ENCODE results near the gene ZMYND19.

Gene ZMYND19

DNA sequence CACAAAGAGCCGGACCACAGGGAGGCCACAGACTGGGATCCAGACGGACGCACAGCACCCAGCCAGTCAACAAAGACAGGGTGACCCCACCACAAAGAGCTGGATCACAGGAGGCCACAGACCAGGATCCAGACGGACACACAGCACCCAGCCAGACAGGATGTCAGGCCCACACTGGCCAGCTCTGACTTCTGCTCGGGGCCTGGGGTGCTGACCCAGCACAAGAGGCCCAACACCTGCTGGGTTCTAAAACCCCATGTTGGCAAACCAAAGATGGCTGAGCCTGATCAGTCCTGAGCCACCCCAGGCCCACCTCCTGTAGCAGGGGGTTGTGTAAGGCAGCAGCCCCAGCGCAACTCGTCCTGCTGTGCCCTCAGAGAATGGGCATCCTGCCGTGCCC, 6.4 kb downstream of the ZMYND19 start:
- Mint-ChIP-seq H3K27ac (peak overlapping the region; percentile 40), H3K36me3 (ENCODE audit: low read depth) (peaks cover 91% of the 10 kb centered on the region), H3K4me1 (ENCODE audit: low read depth) (peaks cover 22% of the 10 kb centered on the region), H3K4me3 (no peak overlapping the region), H3K27me3 (no peaks in the 10 kb centered on the region), H3K9me3 (no peaks in the 10 kb centered on the region)
- no peak for DNase-seq

- Mint-ChIP-seq H3K4me3 (no peak overlapping the region), H3K9me3 (no peaks in the 10 kb centered on the region), H3K27me3 (no peaks in the 10 kb centered on the region), H3K27ac (peak overlapping the region; percentile 38), H3K36me3 (ENCODE audit: low read depth) (peaks cover 84% of the 10 kb centered on the region), H3K4me1 (ENCODE audit: low read depth) (peaks cover 17% of the 10 kb centered on the region)
- no peak for DNase-seq
Measured at GRCh38 chr9:137583347-137583746, 7.0 kb downstream of the ZMYND19 start.

DNA sequence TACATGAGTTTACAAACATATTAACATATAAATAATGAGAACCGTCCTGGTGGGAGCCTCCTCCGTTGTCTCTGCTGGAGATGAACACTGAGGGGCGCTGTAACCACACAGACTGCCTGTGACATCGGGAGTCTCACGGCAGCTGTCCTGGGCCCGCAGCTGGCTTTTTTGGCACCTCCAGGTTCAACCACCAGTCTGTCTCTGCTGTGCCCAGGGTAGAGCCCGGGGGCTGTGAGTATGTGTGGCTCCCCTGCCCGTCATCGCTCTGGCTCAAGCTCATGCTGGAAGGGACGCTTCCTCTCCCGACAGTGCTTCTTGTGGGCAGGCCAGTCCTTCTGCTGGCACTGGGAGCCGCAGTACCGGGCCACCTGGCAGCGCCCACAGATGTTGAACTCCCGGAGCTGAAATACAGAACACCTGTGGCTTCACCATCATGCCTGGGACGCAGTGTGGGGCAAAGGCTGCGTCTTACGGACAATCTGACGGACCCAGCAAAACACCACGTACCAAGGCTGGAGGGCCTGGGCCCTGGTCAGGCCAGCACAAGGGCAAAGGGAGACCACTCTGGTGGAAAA, 7.9 kb downstream of the ZMYND19 start:
- no peak for DNase-seq
- Mint-ChIP-seq H3K4me1 (ENCODE audit: low read depth) (peaks cover 15% of the 10 kb centered on the region), H3K9me3 (no peaks in the 10 kb centered on the region), H3K4me3 (no peak overlapping the region), H3K27ac (no peak overlapping the region), H3K27me3 (no peaks in the 10 kb centered on the region), H3K36me3 (ENCODE audit: low read depth) (peaks cover 80% of the 10 kb centered on the region)

GRCh38 chr9:137581361-137582285, 8.7 kb downstream of the ZMYND19 start:
- DNase-seq, result no peak
- peaks cover 22% of the 10 kb centered on the region for H3K4me1 Mint-ChIP-seq (ENCODE audit: low read depth)
- H3K27ac Mint-ChIP-seq, result no peak overlapping the region
- no peaks in the 10 kb centered on the region for H3K27me3 Mint-ChIP-seq
- no peak overlapping the region for H3K4me3 Mint-ChIP-seq
- peaks cover 80% of the 10 kb centered on the region for H3K36me3 Mint-ChIP-seq (ENCODE audit: low read depth)
- H3K9me3 Mint-ChIP-seq, result no peaks in the 10 kb centered on the region

DNA sequence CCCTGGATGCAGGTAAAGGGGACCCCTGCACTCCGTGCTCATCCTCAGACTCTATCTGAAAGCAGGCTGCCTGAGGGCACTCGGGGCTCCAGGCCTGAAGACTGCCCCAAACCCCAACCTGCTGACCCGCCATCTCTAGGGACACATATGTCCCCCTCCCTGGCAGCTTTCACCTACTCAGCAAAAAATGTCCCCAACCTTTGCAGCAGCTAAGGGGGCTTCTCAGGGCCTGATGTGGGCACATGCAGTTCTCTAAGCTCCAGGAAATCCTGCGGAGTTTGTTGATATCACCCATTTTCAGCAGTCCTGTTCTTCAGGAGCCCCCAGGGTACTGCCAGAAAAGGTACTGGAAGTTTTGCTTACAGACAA, 9.4 kb downstream of the ZMYND19 start:
- peaks cover 80% of the 10 kb centered on the region for H3K36me3 Mint-ChIP-seq (ENCODE audit: low read depth)
- DNase-seq, result no peak

DNA sequence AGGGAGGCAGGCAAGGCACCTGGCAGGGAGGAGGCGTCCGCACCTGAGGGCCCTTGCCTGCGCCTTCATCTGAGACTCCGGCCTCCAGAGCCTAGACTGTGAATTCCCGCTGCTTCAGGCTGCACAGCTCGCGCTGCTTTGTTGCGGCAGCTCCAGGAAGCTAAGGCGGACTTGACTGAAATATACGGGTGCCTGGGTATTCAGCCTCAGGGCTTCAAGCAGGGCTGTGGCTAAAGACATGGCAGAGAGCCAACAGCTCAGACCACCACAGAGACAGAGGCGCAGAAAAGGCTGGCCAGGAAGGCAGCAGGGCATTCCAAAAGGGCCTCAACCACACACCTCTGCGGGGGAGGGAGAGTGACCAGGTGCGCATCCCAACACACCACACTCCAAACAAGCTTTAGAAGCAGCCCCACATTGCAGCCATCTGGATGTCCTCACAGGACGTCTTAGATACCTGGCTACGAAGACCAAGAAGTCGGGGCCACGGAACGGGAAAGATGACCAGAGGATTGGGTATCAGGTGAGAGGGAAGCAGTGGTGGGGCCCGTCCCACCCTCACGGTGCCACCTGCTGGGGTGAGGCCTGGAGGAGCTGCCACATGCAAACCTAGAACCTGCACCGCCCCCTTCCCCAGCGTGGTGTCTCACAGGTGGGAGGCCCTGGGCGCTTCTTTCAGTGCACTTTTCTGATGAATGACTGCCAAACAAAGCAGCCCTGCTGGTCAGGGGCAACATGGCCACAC, 9.9 kb downstream of the ZMYND19 start:
- Mint-ChIP-seq H3K4me3 (no peak overlapping the region), H3K36me3 (ENCODE audit: low read depth) (peaks cover 80% of the 10 kb centered on the region), H3K27me3 (no peaks in the 10 kb centered on the region), H3K4me1 (ENCODE audit: low read depth) (peaks cover 32% of the 10 kb centered on the region), H3K9me3 (no peaks in the 10 kb centered on the region), H3K27ac (peak overlapping the region; percentile 52)
- no peak for DNase-seq

More for the DNA sequence above, 9.4 kb downstream of the ZMYND19 start:
- Mint-ChIP-seq H3K9me3 (no peaks in the 10 kb centered on the region), H3K4me3 (no peak overlapping the region), H3K4me1 (ENCODE audit: low read depth) (peaks cover 27% of the 10 kb centered on the region), H3K27me3 (no peaks in the 10 kb centered on the region), H3K27ac (no peak overlapping the region)

GRCh38 chr9:137579259-137579604, 11.1 kb downstream of the ZMYND19 start:
- DNase-seq, result peak; percentile 46
- no peaks in the 10 kb centered on the region for H3K9me3 Mint-ChIP-seq
- H3K27ac Mint-ChIP-seq, result peak overlapping the region; percentile 87
- H3K27me3 Mint-ChIP-seq, result no peaks in the 10 kb centered on the region
- peaks cover 80% of the 10 kb centered on the region for H3K36me3 Mint-ChIP-seq (ENCODE audit: low read depth)
- peaks cover 38% of the 10 kb centered on the region for H3K4me1 Mint-ChIP-seq (ENCODE audit: low read depth)
- H3K4me3 Mint-ChIP-seq, result peak overlapping the region; percentile 88

DNA sequence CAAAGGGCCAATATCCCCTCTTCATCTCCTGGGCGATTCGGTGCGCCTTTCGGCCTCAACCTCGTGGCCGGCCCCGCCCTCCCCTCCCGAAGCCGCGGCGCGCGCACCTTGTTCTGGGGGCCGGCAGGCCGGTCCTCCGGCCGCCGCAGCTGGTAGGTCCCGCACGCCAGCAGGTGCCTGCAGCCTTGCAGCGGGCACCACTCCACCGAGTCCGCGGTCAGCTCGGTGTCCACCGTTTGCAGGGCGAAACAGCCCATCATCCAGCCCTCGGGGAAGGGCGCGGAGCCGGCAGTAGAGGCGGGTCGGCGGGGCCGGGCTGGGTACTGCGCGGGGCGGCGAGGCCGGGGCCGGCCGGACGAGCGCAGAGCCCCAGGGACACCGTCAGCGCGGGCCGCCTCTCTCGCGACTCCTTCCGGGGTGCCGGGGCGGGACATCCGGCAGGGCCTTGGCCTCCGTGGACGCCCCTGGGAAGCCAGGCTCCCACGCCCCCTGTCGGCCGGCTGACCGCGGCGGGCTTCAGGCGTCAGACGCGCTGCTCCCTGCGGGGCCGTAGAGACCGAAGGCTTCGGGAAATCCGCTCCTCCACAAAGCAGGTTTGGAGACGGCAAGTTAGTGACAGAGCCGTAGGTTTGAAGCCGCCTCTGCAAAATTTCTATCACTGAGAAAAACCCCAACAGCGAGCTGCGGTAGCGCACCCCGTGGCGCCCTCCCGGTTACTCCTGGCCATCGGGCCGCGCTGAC, 11.6 kb downstream of the ZMYND19 start, which contains the start of gene DPH7:
Gene DPH7 (minus strand): TSS at position 408 of the 741 bp plus-strand sequence. CDS start 148 bp downstream, at position 260.
- DNase-seq, result peak; percentile 98
- Mint-ChIP-seq H3K36me3 (ENCODE audit: low read depth) (peaks cover 80% of the 10 kb centered on the region), H3K4me1 (ENCODE audit: low read depth) (peaks cover 38% of the 10 kb centered on the region), H3K9me3 (no peaks in the 10 kb centered on the region), H3K4me3 (peak within 1 kb of the TSS; percentile 88), H3K27me3 (no peaks in the 10 kb centered on the region), H3K27ac (peak within 1 kb of the TSS; percentile 87)

GRCh38 chr9:137575716-137576411, 14.4 kb downstream of the ZMYND19 start:
- H3K36me3 Mint-ChIP-seq (ENCODE audit: low read depth), result peaks cover 70% of the 10 kb centered on the region
- DNase-seq, result no peak
- no peaks in the 10 kb centered on the region for H3K27me3 Mint-ChIP-seq
- H3K27ac Mint-ChIP-seq, result peak overlapping the region; percentile 72
- peaks cover 40% of the 10 kb centered on the region for H3K4me1 Mint-ChIP-seq (ENCODE audit: low read depth)
- peak overlapping the region; percentile 88 for H3K4me3 Mint-ChIP-seq
- no peaks in the 10 kb centered on the region for H3K9me3 Mint-ChIP-seq

- H3K27me3 Mint-ChIP-seq, result no peaks in the 10 kb centered on the region
- no peaks in the 10 kb centered on the region for H3K9me3 Mint-ChIP-seq
- DNase-seq, result no peak
- peak overlapping the region; percentile 72 for H3K27ac Mint-ChIP-seq
- H3K4me1 Mint-ChIP-seq (ENCODE audit: low read depth), result peaks cover 46% of the 10 kb centered on the region
- no peak overlapping the region for H3K4me3 Mint-ChIP-seq
- H3K36me3 Mint-ChIP-seq (ENCODE audit: low read depth), result peaks cover 70% of the 10 kb centered on the region
Measured at GRCh38 chr9:137575364-137575715, 15.0 kb downstream of the ZMYND19 start.

DNA sequence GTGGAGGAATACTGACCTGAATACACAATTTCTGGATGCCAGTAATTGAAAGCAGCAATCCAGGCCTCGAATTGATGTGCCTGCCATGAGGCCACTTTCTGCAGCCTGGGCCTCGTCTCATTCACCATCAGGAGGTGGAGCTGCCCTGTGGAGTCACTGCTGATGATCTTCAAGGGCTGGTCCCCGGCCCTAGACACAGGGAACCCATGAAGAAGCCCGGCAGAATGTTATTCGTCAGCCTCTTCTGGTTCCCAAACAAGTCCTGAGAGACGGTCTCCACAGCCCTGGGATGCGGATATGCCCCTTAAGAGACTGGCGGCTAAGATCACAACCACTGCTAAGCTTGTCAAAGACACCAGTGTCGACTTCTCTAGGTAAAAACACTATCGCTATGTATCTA, 16.1 kb downstream of the ZMYND19 start:
- Mint-ChIP-seq H3K27ac (no peak overlapping the region), H3K4me1 (ENCODE audit: low read depth) (peaks cover 45% of the 10 kb centered on the region), H3K27me3 (no peaks in the 10 kb centered on the region), H3K36me3 (ENCODE audit: low read depth) (peaks cover 68% of the 10 kb centered on the region), H3K9me3 (no peaks in the 10 kb centered on the region), H3K4me3 (no peak overlapping the region)
- DNase-seq, result no peak

DNA sequence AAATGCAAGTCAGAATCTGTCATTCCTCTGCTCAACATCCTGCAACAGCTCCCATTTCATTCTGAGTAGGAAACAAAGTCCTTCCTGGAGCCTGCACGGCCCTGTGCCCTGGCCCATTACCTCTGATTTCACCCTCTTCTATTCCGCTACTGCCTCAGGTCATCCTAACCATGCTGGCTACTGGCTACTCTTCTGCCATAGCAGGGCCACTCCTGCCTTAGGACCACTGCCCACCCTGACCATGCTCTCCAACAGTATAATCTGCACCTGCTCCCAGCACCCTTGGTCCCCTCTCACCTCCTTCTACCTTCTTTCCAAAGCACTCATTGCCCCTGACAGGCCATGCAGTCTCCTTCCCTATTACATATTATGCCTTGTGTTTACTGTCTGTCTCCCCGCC, 19.7 kb downstream of the ZMYND19 start:
- H3K4me1 Mint-ChIP-seq (ENCODE audit: low read depth), result peaks cover 22% of the 10 kb centered on the region
- no peaks in the 10 kb centered on the region for H3K27me3 Mint-ChIP-seq
- no peak for DNase-seq
- no peaks in the 10 kb centered on the region for H3K9me3 Mint-ChIP-seq
- peaks cover 50% of the 10 kb centered on the region for H3K36me3 Mint-ChIP-seq (ENCODE audit: low read depth)
- H3K27ac Mint-ChIP-seq, result no peak overlapping the region
- no peak overlapping the region for H3K4me3 Mint-ChIP-seq

GRCh38 chr9:137569609-137570203, 20.6 kb downstream of the ZMYND19 start:
- Mint-ChIP-seq H3K36me3 (ENCODE audit: low read depth) (peaks cover 45% of the 10 kb centered on the region), H3K4me3 (no peak overlapping the region), H3K4me1 (ENCODE audit: low read depth) (peaks cover 14% of the 10 kb centered on the region), H3K27me3 (no peaks in the 10 kb centered on the region), H3K9me3 (no peaks in the 10 kb centered on the region), H3K27ac (no peak overlapping the region)
- no peak for DNase-seq
